Suppressor macrophage (primary cell): ENCODE measurements around the gene GBP2.

ENCODE experiments used
- DNase-seq, 4 experiments: peaks; one replicate each; pipeline ENCODE4 v3.0.0-alpha.2; 2020 to 2022

GBP2 gene

DNA sequence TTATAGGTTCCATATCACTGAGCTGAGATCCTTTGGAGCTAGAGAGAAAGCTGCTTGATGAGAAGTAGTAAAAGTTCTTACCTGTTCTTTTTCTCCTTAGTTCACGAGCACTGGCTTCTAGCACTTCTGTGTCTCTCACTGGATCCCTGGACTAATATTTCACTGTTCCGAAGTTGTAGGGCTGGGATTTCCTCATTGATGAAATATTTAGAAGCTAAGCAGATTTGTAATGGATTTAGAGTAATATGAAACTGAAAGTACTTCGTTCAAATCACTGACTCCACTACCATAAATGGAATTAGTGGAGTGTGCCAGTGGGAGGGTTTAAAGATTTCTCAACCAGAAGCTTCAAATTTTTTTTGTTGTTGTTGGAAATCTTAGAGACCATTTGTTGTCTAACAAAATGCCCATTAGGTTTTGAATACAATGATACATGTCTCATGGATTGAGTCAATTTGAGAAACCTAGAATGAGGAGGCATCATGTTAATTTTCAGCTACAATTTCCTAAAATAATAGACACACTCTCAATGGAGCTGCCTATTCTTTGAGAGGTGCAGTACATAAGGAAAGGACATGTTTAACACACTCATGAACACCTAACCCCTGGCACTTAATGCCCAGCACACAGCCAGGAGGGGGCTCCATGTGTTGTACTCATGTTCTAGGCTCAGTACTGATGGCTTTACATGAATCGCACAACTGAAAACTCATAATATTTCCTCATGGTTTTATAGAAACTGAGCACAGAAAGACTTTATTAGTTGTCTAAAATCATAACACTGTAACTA, 60.6 kb downstream of the GBP2 start, which contains the start of gene GBP1:
Gene GBP1, minus strand, starts transcription at position 130 of the 790 bp plus-strand sequence. CDS start 1,974 bp downstream, outside the sequence.
- DNase-seq: peak; percentile 38 to 75 (median 56)

DNA sequence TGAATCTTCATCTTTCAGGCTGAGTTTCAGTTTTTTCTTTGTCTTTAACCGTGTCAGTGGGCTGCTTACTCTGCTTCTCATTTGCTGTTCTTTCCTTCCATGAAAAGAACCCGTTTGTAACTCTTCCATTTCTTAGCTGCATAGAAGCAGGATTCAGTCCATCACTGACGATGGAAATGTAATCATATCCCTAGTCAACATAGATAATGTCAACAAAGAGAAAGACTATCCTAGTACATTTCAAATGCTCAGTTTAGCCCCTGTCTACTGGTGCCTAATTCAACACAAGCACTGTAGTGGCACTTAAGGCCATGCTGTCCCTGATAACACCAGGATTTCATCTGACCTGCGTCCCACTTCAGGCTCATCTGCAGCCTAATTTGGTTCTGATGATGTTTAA, 61.3 kb downstream of the GBP2 start:
- no peak for DNase-seq

DNA sequence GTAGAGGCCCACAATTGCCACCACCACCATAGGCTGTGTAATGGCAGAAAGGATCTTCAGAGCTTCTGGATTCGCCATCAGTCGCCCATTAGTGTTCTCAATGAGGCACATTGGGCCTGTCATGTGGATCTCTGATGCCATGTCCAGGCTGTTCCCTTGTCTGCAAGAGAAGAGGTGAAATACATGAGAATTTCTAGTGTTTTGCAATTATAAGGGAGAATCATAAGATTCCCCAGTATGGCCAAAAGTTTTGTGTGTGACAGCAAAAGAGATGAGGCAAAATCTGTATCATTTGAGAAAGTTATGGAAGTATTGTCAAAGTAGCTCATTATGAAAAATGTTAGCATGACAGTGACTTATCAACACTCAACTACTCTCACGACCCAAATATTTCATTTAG, 62.8 kb downstream of the GBP2 start:
- DNase-seq: no peak

DNA sequence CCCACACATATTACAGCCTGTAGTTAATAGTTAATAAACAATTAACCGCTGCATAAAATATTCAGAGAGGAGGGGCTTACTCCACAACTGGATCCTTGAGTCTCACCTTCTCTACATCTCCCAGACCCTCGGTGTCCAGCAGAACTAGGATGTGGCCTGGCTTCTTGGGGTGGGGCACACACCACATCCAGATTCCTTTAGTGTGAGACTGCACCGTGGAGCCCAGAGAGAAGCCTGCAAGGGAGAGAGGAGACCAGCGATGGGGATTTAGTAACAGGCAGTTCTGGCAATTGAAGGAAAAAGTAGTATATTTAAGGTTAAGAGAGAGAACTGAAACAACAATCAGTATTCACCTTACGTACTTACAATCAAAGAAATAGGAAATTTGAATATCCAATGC, 65.8 kb downstream of the GBP2 start:
- no peak for DNase-seq
